ENCODE measurements around the gene PDXK.

PDXK gene

DNA sequence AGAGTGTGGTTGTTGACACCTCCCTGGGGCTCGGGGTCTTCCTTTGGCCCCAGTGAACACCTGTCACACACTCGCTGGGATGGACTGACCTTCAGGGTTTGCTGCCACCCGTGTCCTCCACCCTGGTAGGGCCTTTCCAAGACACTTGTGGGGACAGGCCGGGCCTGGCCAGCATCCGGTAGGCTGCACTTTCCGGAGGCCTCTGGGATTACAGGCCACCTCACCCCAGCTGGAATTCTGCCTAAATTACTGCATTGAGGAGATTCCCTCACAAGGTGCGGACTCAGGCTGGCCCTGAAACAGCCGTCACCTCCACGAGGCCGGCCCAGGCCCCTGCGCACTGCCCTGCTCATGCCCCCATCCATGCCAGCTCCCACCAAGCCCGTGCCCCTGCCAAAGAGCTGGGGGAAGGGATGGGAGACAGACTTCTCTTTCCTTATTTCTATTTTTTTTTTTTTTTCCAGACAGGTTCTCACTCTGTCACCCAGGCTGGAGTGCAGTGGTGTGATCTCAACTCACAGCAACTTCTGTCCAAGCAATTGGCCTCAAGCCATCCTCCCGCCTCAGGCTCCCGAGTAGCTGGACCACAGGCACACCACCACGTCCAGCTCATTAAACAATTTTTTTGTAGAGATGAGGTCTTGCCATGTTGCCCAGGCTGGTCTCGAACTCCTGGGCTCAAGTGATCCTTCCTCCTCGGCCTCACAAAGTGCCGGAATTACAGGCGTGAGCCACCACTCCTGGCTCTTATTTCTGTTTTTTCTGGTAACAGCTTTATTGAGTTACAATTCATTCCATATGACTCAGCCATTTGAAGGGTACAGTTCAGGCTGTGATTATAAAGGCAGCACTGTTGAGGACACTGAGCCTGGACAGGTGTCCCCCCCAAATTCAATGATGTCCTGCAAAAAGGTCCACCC lies 45.9 kb downstream of the PDXK start:
- no peak for DNase-seq (ENCODE audit: low spot score)

DNA sequence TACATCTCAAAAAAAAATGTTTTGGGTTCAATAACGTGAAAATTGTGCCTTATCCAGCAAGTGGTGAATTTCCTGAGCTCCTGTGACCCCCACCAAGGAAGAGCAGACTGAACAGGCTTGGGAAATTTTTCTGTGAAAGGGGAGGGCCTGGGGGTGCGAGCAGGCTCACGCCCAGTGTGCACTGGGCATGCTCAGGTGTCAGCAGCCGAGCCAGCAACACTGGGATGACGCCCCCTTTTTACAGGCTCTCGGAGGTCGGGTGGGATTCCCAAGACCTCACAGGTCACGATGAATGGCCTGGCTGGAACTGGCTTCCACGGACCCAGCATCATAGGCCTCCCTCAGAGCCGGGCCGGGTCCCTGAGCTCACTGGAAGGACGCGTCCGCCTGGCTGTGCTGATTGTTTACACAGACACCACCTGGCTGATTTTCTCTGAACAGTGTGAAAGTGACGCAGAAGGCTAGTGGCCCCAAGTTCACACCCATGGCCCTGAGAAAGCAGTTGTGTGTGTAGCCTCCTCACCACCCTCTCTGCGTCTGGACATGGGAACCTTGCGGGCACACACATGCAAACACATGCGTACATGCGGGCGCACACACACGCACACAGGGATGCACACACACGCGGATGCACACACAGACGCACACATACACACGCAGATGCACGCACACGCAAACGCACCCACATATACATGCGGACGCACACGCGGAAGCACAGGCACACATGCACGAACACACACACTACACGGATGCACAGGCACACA lies 48.0 kb downstream of the PDXK start:
- no peak for DNase-seq (ENCODE audit: low spot score)

DNA sequence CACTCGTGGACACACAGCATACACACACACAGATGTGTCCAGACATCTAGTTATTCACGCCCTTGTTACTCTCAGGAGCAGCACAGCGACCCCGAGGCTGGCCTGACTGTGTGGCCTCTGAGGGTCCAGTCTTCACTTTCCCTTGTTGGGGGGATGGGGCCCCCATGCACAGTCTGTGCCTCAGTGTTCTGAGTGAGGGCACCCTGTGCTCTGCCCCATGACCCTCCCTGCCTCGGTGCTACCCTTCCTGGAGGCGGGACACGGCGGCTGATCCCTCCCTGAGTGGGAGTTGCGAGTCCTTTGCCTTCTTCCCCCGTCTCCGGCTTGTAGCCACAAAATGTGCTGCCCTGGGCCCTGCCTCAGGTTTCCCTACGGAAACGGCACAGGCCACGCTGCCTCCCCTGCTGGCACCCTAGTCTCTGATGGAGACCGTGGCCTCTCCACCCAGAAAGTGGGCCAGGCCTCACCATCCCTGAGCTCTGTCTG lies 48.6 kb downstream of the PDXK start:
- no peak for DNase-seq (ENCODE audit: low spot score)

DNA sequence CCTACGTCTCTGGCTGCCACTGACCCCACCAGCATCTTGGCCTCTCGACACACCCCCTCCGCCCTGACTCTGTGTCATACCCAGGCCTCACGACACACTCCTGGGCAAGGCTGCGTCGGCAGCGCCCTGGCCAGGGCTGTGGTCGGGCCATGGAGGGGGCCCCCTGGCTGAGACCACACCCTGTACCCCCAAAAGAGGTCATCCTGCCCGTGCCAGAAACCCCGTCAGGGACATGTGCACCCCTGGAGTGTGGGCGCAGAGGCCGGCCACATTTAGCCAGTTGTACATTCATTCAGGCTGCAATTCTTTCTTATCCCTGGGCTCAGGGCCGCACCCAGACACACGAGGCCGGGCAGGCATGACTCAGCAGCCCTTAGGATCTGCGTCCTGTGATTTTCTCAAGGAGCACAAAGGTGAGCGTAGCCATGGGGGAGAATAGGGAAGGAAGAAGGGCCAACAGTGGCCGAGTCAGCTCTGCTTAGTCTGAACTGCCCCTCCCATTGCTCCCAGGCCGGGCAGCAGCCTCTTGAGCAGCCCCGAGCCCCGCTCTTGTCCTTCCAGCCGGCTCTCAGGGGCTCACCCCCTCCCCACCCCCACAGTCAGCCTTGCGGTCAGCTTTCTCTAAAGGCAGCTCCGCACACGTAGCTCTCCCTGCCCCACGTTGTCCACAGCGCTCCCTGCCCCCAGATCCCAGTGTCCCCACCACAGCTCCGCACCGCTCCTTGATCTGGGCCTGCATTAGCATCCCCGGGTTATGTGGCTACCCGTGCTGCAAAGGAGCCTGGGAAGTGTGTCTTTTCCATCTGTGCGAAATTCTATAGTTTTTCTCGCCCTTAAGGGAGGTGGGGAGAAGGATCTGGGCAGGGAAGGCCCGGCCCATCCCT lies 49.3 kb downstream of the PDXK start:
- DNase-seq (ENCODE audit: low spot score), result no peak

GRCh38 chr21:43768868-43769167 lies 49.9 kb downstream of the PDXK start:
- no peak for DNase-seq (ENCODE audit: low spot score)

DNA sequence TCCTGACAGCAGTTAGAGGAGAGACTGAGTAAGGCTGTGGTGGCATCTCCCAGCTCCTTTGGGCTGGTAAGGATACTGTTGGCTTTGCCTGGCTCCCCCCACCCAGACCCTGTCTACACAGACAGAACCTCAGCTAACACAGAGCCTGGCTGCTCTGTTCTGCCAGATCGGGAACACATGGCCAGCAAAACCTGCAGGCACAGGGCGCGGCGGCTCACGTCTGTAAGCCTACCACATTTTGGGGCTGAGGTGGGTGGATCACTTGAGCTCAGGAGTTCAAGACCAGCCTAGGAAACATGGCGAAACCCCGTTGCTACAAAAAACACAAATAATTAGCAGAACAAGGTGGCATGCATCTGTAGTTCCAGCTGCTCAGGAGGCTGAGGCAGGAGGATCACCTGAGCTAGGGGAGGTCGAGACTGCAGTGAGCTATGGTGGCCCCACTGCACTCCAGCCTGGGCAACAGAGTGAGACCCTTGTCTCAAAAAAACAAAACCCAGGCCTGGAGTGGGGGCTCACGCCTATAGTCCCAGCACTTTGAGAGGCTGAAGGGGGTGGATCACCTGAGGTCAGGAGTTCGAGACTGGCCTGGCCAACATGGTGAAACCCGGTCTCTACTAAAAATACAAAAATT lies 50.5 kb downstream of the PDXK start:
- no peak for DNase-seq (ENCODE audit: low spot score)

DNA sequence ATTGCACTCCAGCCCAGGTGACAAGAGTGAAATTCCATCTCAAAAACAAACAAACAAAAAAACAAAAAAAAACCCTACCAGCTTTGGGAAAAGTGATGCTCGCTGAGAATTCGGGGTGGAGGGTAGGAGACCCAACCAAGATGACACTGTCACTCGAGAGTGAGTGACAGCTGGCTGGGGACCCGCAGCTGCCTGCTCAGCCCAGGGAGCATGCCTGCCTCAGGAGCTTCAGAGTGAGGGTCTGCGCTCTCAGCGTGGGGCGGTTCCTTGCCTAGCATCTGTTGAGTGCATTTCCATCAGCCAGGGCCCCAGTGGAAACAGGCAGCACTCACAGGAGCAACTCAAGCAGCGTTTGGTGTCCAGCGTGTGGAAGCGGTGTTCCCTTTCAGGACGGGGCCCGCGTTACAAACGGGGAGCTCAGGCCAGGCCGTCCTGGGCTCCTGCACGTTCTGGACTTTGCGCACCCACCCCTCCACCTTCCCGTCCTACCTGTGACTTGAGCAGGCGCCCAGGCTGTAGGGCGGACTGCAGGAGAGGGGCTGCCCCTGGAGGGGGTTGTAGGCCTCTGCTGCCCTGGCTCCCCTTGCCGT lies 51.2 kb downstream of the PDXK start:
- no peak for DNase-seq (ENCODE audit: low spot score)

DNA sequence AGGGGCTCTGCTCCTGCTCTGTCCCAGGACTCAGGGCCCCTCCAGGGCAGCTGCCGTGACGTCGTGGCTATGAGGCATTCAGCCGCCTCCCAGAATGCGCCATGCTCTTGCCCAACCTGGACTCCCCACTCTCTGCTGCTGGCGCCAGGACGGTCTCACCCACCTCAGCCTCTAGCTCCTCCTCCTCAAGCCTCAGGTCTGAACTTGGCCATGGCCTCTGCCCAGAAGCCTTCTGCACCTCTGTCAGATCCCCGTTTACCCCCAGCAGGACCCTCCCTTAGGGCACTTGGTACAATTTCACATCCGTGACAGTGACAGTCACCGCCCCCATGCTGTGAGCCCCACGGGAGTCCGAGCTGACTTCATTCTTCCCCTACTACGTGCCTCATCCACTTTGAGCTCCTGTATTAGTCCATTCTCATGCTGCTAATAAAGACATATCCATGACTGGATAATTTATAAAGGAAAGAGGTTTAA lies 52.3 kb downstream of the PDXK start:
- no peak for DNase-seq (ENCODE audit: low spot score)

DNA sequence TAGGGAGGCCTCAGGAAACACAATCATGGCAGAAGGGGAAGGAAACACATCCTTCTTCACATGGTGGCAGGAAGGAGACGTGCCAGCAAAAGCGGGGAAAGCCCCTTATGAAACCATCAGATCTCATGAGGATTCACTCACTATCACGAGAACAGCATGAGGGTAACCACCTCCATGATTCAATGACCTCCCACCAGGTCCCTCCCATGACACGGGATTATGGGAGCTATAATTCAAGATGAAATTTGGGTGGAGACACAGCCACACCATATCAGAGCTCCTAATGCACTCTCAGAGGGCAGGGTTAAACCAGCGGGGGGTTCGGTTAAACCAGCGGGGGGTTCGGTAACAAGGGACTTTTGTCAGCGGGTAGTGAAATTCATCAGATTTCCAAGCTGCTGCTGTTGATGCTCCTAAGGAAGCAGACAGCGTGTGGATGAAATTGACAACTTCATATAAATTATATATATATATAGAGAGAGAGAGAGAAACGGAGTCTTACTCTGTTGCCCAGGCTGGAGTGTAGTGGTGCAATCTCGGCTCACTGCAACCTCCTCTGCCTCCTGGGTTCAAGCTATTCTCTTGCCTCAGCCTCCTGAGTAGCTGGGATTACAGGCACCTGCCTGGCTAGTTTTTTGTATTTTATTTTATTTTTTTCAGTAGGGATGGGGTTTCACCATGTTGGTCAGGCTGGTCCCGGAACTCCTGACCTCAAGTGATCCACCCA lies 52.9 kb downstream of the PDXK start:
- no peak for DNase-seq (ENCODE audit: low spot score)

DNA sequence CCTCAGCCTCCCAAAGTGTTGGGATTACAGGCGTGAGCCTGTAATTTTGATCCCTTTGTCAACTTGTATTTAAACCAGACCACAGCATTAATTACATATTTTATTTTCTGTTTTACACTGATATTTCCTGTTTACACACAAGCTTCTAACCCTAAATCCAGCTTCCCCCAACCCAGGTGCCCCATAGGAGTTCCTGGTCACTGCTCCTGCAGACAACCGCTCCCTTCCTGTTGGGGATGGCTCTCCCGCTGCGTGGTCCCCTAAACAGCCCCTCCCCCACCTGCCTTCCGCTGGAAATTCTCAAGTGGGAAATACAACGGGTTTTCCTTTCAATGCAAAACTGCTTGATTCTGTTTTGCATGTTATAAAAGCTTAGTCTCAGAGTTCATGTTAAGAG lies 53.5 kb downstream of the PDXK start:
- no peak for DNase-seq (ENCODE audit: low spot score)

DNA sequence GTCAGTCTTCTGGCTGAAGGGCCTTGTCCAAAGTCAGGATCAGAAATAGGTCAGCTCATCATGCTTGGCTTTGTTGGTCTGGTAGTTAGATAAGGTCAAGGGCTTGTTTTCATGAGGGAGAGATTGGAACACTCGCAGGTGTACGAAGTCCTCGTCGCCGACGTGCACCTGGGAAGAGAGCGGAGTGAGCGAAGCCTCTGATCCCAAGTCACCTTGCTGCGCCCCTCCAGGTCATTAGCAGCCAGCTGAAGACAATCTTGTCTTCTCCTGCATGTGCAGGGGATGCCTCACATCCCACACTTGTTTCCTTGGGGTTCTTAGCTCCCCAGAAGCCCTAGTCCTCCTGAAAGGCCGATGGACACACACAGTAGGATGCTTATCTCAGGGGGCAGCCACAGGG lies 55.2 kb downstream of the PDXK start:
- DNase-seq (ENCODE audit: low spot score), result no peak

GRCh38 chr21:43775190-43775589 lies 56.3 kb downstream of the PDXK start:
- DNase-seq (ENCODE audit: low spot score), result no peak

GRCh38 chr21:43775795-43776430 lies 57.0 kb downstream of the PDXK start, which contains the start of gene CSTB:
Gene CSTB, minus strand, starts transcription at chr21:43776308. Its CDS starts 39 bp downstream, at chr21:43776269.
- DNase-seq (ENCODE audit: low spot score), result peak; percentile 84

GRCh38 chr21:43777953-43778352 lies 59.0 kb downstream of the PDXK start:
- no peak for DNase-seq (ENCODE audit: low spot score)

GRCh38 chr21:43778469-43779335 lies 59.8 kb downstream of the PDXK start:
- peak; percentile 9 for DNase-seq (ENCODE audit: low spot score)

DNA sequence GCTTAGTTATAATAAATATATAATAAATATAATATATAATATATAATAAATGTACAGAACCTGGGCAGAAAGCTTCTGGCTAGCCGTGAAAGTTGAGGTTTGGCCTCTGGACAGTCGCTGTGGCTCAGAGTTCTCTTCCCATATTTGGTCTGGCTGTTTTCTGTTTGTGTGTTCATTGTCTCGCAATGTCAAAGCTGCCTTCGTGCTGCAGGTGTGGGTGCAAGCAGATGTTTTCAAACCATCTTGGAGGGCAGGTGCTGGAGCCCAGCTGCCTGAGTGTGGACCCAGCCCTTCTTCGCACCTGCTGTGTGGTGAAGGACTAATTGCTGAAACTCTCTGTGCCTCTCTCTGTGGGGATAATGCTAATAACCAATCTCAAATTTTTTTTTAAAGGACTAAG lies 60.7 kb downstream of the PDXK start:
- no peak for DNase-seq (ENCODE audit: low spot score)

DNA sequence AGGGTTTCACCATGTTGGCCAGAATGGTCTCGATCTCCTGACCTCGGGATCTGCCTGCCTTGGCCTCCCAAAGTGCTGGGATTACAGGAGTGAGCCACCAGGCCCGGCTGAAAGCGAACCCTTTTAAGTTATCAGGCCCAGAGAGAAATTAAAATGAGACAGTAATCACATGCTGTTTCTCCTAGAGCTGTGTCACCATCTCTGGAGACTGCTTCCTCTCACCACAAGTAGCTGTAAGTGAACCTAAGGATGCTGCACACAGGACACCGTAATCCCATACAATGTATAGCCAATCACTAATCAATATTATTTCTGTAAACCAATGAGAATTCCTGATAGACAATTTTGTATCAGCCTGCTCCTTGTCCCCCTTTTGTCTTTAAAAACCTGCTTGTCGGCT lies 62.9 kb downstream of the PDXK start:
- no peak for DNase-seq (ENCODE audit: low spot score)

DNA sequence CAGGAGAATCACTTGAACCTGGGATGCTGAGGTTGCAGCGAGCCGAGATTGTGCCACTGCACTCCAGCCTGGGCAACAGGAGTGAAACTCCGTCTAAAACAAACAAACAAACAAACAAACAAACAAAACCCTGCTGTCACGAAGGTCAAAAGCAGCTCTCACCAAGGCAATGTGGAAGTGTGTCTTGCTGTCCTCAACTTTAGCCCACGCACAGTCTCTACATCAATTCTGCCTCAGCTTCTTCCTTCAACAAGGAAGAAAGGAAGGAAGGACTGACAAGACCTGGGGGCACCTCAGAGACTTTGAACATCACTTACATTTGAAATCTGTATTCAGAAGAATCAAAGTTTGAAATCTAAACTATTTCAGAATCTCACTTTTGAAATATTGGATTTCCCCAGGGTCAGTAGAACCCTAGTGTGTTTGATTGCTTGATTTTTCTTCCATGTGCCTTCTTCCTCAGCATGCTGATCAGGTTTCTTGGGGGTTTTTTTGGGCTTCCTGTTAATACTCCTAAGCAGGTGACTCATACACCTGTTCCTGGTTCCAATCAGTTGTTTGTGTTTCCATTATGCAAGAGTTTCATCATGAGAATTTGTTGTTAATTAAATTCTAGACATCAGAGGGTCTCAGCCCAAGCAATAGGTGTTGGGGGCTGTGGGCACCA lies 63.6 kb downstream of the PDXK start:
- DNase-seq (ENCODE audit: low spot score), result no peak
